GM18867 (cell line): ENCODE data around the gene CAMK2B.

Source experiments
- ATAC-seq: cut with Tn5 transposase; IDR thresholded peaks from one replicate; pipeline ENCODE4 v1.9.1; 2021; ENCODE audit warnings: mild to moderate bottlenecking, moderate library complexity; ENCODE audit not compliant: unreplicated experiment

Gene CAMK2B

DNA sequence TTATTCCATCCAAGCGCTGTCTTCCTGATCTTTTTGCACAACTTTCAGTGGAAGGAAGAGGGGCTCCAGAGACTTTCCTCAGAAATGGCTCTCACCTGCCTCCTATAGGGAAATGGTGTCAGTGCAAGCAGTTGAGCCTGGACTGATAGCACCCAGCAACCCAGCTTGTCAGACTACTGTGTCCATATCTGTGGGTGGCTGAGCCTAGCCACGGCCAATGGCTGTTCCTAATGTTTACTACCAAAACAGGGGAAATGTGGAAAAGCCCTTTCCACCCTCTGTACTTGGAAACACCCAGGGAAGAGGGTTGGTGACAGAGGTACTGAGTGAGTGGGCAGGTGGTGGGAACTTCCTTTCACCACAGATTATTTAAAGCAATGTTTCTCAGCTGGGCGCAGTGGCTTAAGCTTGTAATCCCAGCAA is 128.9 kb downstream of the CAMK2B start:
- ATAC-seq = no peak

GRCh38 chr7:44195889-44196288 is 129.5 kb downstream of the CAMK2B start:
- ATAC-seq = no peak

DNA sequence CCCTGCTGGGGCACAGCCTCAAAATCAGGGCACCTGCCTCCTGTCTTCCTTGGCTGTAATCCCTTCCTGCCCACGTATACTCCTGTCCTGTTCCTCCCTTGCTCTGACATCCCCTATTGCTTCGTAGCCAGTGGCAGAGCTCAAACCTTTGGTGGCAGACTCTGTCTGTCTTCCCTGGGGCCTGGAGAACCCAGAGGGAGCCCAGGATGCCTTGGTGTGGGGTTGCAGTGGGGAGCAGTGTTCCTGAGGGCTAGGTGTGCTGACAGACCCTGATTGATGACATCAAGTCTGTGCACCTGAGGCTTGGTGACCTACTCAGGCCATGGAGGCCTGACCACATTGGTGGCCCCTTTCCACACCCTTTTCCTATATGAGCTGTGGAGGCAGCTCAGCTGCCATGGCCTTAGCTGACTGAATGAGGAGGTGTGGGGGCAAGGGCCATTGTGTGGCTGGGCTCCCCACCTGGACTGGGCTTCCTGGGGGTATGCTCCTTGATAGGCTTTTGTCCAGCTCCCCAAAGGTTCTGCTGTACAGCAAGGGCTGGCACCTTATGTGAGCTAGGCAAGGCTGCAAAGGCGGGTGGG is 130.7 kb downstream of the CAMK2B start:
- no peak for ATAC-seq

DNA sequence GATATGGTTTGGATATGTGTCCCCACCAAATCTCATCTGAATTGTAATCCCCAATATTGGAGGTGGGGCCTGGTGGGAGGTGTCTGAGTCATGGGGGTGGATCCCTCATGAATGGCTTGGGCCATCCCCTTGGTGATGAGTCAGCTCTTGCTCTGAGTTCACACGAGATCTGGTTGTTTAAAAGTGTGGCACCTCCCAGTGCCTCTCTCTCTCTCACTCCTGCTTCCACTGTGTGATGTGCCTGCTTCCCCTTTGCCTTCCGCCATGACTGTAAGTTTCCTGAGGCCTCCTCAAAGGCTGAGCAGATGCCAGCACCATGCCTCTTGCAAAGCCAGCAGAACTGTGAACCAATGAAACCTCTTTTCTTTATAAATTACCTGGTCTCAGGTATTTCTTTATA is 131.3 kb downstream of the CAMK2B start:
- no peak for ATAC-seq

GRCh38 chr7:44193011-44193802 is 132.2 kb downstream of the CAMK2B start:
- ATAC-seq = no peak

GRCh38 chr7:44191171-44191570 is 134.2 kb downstream of the CAMK2B start:
- ATAC-seq = no peak

- ATAC-seq = no peak
Measured at GRCh38 chr7:44189993-44190872, 135.2 kb downstream of the CAMK2B start.

DNA sequence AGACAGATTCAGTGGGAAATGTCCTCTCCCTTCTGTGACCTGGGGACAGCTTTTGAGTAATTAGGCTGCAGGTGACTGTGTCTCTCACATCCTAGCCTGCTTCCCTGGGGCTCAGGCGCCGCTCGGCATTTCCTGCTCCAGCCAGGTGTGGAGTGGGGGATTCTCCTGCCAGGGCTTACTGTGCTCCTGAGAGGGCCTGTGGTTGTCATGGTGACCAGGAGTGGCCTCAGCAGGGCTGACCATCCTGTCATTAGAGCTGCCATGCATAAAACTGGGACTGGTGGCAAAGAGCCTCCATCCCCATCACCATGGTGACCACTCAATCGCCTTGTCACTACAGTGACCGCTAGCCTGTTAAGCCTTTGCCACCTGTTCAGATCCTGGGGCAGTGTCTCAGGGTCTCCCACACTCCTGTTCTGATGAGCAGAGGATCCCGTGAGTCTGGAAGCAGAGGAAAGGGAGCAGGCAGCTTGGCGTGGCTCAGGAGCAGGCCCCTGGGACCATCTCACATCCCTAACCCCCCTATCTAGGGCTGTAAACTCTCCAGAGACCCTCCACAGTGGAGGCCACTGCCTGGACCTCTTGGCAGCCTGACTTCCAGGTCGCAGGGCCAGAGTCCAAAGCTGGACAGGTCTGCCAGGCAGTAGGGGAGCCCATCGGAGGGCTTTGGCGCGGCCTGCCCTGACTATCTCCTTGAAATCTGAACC is 136.0 kb downstream of the CAMK2B start, which contains the start of gene GCK:
Gene GCK (minus strand): TSS at position 154 of the 707 bp plus-strand sequence. CDS start 486 bp downstream, outside the sequence.
- no peak for ATAC-seq

GRCh38 chr7:44188480-44189225 is 136.7 kb downstream of the CAMK2B start:
- no peak for ATAC-seq

DNA sequence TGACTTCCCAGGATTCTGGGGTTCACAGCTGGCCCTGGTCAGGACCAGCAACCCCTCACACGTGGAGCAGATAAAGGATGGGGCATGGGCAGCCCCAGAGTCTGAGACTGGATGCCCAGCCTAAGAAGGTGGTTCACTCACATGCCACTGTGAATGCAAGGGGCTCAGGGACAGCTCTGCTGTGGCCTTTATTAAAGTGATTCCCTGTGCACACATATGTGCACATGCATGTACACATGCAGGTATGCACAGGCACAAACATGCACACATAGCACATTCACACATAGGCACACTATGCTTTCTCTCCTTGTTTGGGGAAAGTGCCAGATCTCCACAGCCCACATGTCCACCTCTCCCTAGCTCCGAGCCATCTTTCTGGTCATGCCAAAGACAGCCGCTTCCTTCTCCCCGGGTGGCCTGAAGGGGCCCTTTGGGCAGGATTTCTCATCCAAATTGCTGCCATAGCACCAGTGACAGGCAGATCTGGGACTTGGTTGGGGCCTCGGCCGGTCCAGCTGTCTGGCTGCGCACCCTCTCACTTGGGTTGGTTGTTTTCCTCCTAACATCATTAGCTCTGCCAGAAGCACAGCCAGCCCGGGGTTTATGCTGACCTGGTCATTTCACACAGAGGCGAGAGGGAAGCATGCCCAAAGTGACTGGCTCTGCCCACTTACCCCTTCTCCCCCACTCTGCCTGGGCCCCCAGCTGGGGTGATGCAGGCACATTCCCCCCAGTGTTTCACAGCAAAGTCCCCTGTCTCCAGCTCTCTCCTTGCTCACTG is 137.6 kb downstream of the CAMK2B start:
- ATAC-seq = no peak

- no peak for ATAC-seq
Measured at GRCh38 chr7:44186736-44187135, 138.7 kb downstream of the CAMK2B start.

DNA sequence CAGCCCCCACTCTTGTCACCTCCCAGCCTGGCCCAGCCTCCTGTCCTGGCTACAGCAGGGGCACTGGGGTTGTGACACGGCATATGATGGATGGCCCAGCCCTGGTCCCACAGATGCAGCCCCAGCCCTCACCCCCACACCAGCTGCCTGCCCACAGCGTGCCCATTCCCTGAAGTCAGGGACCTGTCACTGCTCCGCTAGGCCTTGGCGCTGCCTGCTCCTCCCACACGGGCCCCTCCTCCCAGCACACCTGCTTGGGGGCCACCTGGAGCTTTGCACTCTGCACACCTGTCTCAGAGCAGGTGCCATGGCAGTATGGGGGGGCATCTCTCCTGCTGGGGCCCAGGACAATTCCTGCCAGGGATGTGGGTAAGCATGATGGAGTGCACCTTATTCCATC is 139.7 kb downstream of the CAMK2B start:
- no peak for ATAC-seq

- ATAC-seq = no peak
Measured at GRCh38 chr7:44184873-44185446, 140.4 kb downstream of the CAMK2B start.

DNA sequence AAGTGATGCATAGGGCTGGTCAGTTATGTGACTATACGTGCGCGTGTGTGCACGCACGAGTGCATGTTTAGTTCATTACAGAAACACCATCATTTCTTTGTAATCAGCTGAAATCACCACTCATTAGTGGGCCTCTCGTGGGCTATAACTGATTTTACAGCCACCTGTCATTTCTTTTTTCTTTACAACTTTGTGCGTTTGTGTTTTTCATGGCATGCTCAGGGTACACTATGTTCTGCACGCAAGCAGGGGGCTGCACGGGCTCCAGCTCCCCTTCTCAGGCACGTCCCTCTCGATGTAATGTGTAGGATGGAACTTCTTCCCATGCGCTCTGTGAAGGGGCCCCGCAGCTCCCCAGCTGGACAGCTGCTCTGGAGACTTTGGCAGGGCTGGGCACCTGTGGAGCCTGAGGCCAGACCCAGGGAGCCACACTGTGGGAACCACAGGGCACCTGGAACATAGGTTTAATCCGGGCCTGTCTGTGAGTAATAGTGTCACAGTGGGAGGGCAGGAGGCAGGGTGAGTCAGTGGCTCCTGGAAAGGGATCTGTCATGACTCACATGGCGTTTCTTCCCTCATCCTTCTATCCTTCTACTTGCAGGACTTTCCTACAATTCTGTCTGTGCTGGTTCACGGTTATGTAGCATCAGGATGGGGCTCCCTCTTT is 141.1 kb downstream of the CAMK2B start:
- ATAC-seq = no peak

- no peak for ATAC-seq
Measured at GRCh38 chr7:44183386-44183785, 142.0 kb downstream of the CAMK2B start.

GRCh38 chr7:44182827-44183226 is 142.6 kb downstream of the CAMK2B start:
- ATAC-seq = no peak

GRCh38 chr7:44180631-44181030 is 144.8 kb downstream of the CAMK2B start:
- no peak for ATAC-seq

GRCh38 chr7:44177570-44178131 is 147.7 kb downstream of the CAMK2B start:
- no peak for ATAC-seq
